Suppressor macrophage treated with lipopolysaccharide for 4 hours (primary cell): ENCODE data around the gene OR5K3.
"Not testable (repeated sequence)": the region's sequence is repeated elsewhere in the genome, so short reads cannot be mapped to it uniquely, and the experiment has no call there.

Experiments
- DNase-seq: peaks from one replicate; pipeline ENCODE4 v3.0.0-alpha.2; 2020

Gene OR5K3

GRCh38 chr3:98390366-98390765 lies at the start of gene OR5K3:
Gene OR5K3 (plus strand): TSS chr3:98390666. CDS start chr3:98390666, 0 bp downstream.
- DNase-seq = no peak

GRCh38 chr3:98341758-98342157 lies 48.7 kb upstream of the OR5K3 start:
- DNase-seq = no peak

GRCh38 chr3:98343647-98344507 lies 46.6 kb upstream of the OR5K3 start:
- DNase-seq = peak; percentile 72

- no peak for DNase-seq
Observed at GRCh38 chr3:98350082-98350481, 40.4 kb upstream of the OR5K3 start.

GRCh38 chr3:98353554-98353953 lies 36.9 kb upstream of the OR5K3 start, which contains the start of gene OR5K4:
Gene OR5K4 (plus strand): TSS chr3:98353854. CDS start chr3:98353854, 0 bp downstream.
- DNase-seq = no peak

GRCh38 chr3:98359250-98359649 lies 31.2 kb upstream of the OR5K3 start:
- no peak for DNase-seq

GRCh38 chr3:98359993-98360675 lies 30.3 kb upstream of the OR5K3 start:
- no peak for DNase-seq

- no peak for DNase-seq
Observed at GRCh38 chr3:98360681-98361080, 29.8 kb upstream of the OR5K3 start.

GRCh38 chr3:98361289-98361688 lies 29.2 kb upstream of the OR5K3 start:
- DNase-seq = no peak

GRCh38 chr3:98367464-98368246 lies 22.8 kb upstream of the OR5K3 start:
- DNase-seq = no peak

- no peak for DNase-seq
Observed at GRCh38 chr3:98371186-98371585, 19.3 kb upstream of the OR5K3 start.

- no peak for DNase-seq
Observed at GRCh38 chr3:98371853-98372252, 18.6 kb upstream of the OR5K3 start.

- DNase-seq = no peak
Observed at GRCh38 chr3:98372445-98372844, 18.0 kb upstream of the OR5K3 start.

- DNase-seq = no peak
Observed at GRCh38 chr3:98376631-98377030, 13.8 kb upstream of the OR5K3 start.

- no peak for DNase-seq
Observed at GRCh38 chr3:98388147-98388546, 2.3 kb upstream of the OR5K3 start.

- no peak for DNase-seq
Observed at GRCh38 chr3:98395101-98395500, 4.6 kb downstream of the OR5K3 start.

GRCh38 chr3:98396482-98396881 lies 6.0 kb downstream of the OR5K3 start:
- DNase-seq = not testable (repeated sequence)

- no peak for DNase-seq
Observed at GRCh38 chr3:98398513-98398912, 8.0 kb downstream of the OR5K3 start.

- no peak for DNase-seq
Observed at GRCh38 chr3:98402507-98402906, 12.0 kb downstream of the OR5K3 start.

GRCh38 chr3:98404010-98404409 lies 13.5 kb downstream of the OR5K3 start:
- no peak for DNase-seq

GRCh38 chr3:98406034-98406433 lies 15.6 kb downstream of the OR5K3 start:
- no peak for DNase-seq

- no peak for DNase-seq
Observed at GRCh38 chr3:98432575-98432974, 42.1 kb downstream of the OR5K3 start.

GRCh38 chr3:98433764-98434163 lies 43.3 kb downstream of the OR5K3 start:
- no peak for DNase-seq
